H1 (cell line): Measurements from ENCODE around the gene GGT6. TPM values are rescaled to one million over a fixed set of nuclear protein-coding genes. Genes with fewer than 3 reads are reported as not detected.
A peak's percentile ranks its signal among the peaks of the same experiment; 100 is the strongest.

Experiments used
- CTCF ChIA-PET: fragments of 300-600 bp; sonication (Branson Sonifier 250); formaldehyde crosslinking; loops from one replicate; lab custom pipeline; 2021; ENCODE audit not compliant: partially characterized antibody; lab: Charles Lee
- POLR2A ChIA-PET: fragments of 300-600 bp; sonication (Branson Sonifier 250); formaldehyde crosslinking; loops from one replicate; lab custom pipeline; 2021; ENCODE audit warnings: inconsistent platforms; ENCODE audit not compliant: partially characterized antibody; lab: Charles Lee
- DNase-seq, 2 experiments: peaks; one replicate each; pipeline versions ENCODE4 v3.0.0 to v3.0.0-alpha.2; 2010 to 2022; ENCODE audit warnings: low spot score in 2 of 2, low read depth in 1 of 2, mixed read lengths in 1 of 2
- FAIRE-seq: peaks from 2 replicates; lab custom pipeline; 2011; peaks lifted over from hg19 to GRCh38; lab: Jason Lieb, UNC
- H2AFZ ChIP-seq: 2 replicates; pipeline ENCODE4 v1.8.1; 2012; ENCODE audit warnings: low read length, inconsistent platforms
- H2AK5ac ChIP-seq: 2 replicates; pipeline ENCODE4 v1.6.1; 2013; ENCODE audit warnings: low read depth, low read length
- H2BK120ac ChIP-seq: replicated peaks from 2 replicates; pipeline ENCODE3; 2013; ENCODE audit warnings: low read depth, low read length, inconsistent platforms
- H2BK12ac ChIP-seq: 2 replicates; pipeline ENCODE4 v1.6.1; 2013; ENCODE audit warnings: low read depth, low read length
- H2BK15ac ChIP-seq: 2 replicates; pipeline ENCODE4 v1.6.1; 2013; ENCODE audit warnings: low read length
- H2BK20ac ChIP-seq: 2 replicates; pipeline ENCODE4 v1.6.1; 2013; ENCODE audit warnings: low read length
- H2BK5ac ChIP-seq: 2 replicates; pipeline ENCODE4 v1.6.1; 2013; ENCODE audit warnings: low read depth, low read length
- H3K14ac ChIP-seq: 2 replicates; pipeline ENCODE4 v1.6.1; 2013; ENCODE audit warnings: inconsistent platforms; ENCODE audit not compliant: insufficient read length
- H3K18ac ChIP-seq: 2 replicates; pipeline ENCODE4 v1.6.1; 2013; ENCODE audit warnings: low read length; ENCODE audit errors: extremely low read depth
- H3K23ac ChIP-seq: 2 replicates; pipeline ENCODE4 v1.6.1; 2013; ENCODE audit warnings: inconsistent platforms; ENCODE audit not compliant: insufficient read length
- H3K23me2 ChIP-seq: 2 replicates; pipeline ENCODE4 v1.6.1; 2013; ENCODE audit warnings: low read depth, low read length
- H3K27ac ChIP-seq: 2 replicates; pipeline ENCODE4 v1.6.1; 2011; ENCODE audit warnings: low read depth, low read length, inconsistent platforms
- H3K27me3 ChIP-seq, 4 experiments: replicated peaks in 1 of 4; 1 replicate in 1 of 4; 2 replicates in 3 of 4; pipeline versions ENCODE4 v1.6.1 to v1.8.1; 2011 to 2013; ENCODE audit warnings: low read length in 3 of 4, mild to moderate bottlenecking in 3 of 4, inconsistent platforms in 2 of 4, mixed read lengths in 2 of 4, moderate library complexity in 1 of 4; ENCODE audit not compliant: control insufficient read depth in 3 of 4, insufficient read depth in 3 of 4; ENCODE audit errors: extremely low read depth in 1 of 4
- H3K36me3 ChIP-seq, 4 experiments: 2 replicates each; pipeline versions ENCODE4 v1.6.1 to v1.8.1; 2011 to 2013; ENCODE audit warnings: mild to moderate bottlenecking in 4 of 4, low read length in 3 of 4, moderate library complexity in 2 of 4, control low read depth in 1 of 4, inconsistent platforms in 1 of 4; ENCODE audit not compliant: insufficient read depth in 4 of 4, control insufficient read depth in 2 of 4
- H3K4ac ChIP-seq: replicated peaks from 2 replicates; pipeline ENCODE3; 2013; ENCODE audit warnings: low read length, low read depth, mixed read lengths, inconsistent platforms; ENCODE audit not compliant: insufficient read length
- H3K4me1 ChIP-seq, 4 experiments: replicated peaks in 1 of 4; 1 replicate in 1 of 4; 2 replicates in 3 of 4; pipeline versions ENCODE4 v1.6.1 to v1.8.1; 2011 to 2013; ENCODE audit warnings: low read length in 3 of 4, inconsistent platforms in 2 of 4, mixed read lengths in 1 of 4; ENCODE audit not compliant: insufficient read depth in 4 of 4, control insufficient read depth in 3 of 4
- H3K4me2 ChIP-seq, 2 experiments: 2 replicates each; pipeline versions ENCODE4 v1.6.1 to v1.8.1; 2011 to 2013; ENCODE audit warnings: low read depth in 2 of 2, low read length in 2 of 2, control low read depth in 1 of 2, inconsistent platforms in 1 of 2, mild to moderate bottlenecking in 1 of 2; ENCODE audit not compliant: insufficient read depth in 1 of 2
- H3K4me3 ChIP-seq, 4 experiments: fragments of 200-600, 300-600 bp in 1 of 4; sonication (generic), shearing (Covaris generic), sonication (Bioruptor Twin) in 1 of 4; 2 replicates each; pipeline versions ENCODE4 v1.5.1 to v1.8.1; 2011 to 2016; ENCODE audit warnings: low read length in 4 of 4, low read depth in 3 of 4, control low read depth in 2 of 4, inconsistent platforms in 2 of 4, mild to moderate bottlenecking in 2 of 4, mixed read lengths in 1 of 4, moderate library complexity in 1 of 4; ENCODE audit not compliant: insufficient read depth in 2 of 4; ENCODE audit errors: extremely low read depth in 1 of 4
- H3K56ac ChIP-seq: replicated peaks from 2 replicates; pipeline ENCODE3; 2013; ENCODE audit warnings: low read depth, mild to moderate bottlenecking, mixed read lengths, low read length, inconsistent platforms; ENCODE audit not compliant: insufficient read length
- H3K79me1 ChIP-seq: 2 replicates; pipeline ENCODE4 v1.6.1; 2013; ENCODE audit warnings: low read depth, low read length, control low read depth
- H3K79me2 ChIP-seq, 2 experiments: 2 replicates each; pipeline versions ENCODE4 v1.6.1 to v1.8.1; 2012 to 2013; ENCODE audit warnings: low read length in 2 of 2, mild to moderate bottlenecking in 2 of 2, inconsistent platforms in 1 of 2; ENCODE audit not compliant: insufficient read depth in 2 of 2, control insufficient read depth in 1 of 2
- H3K9ac ChIP-seq, 4 experiments: replicated peaks in 1 of 4; 1 replicate in 1 of 4; 2 replicates in 3 of 4; pipeline versions ENCODE4 v1.6.1 to v1.8.1; 2011 to 2013; ENCODE audit warnings: low read depth in 3 of 4, low read length in 3 of 4, control low read depth in 2 of 4, mild to moderate bottlenecking in 2 of 4, moderate library complexity in 2 of 4, inconsistent platforms in 1 of 4; ENCODE audit errors: extremely low read depth in 1 of 4
- H3K9me3 ChIP-seq, 2 experiments: 2 replicates each; pipeline versions ENCODE4 v1.6.1 to v1.8.1; 2012 to 2013; ENCODE audit warnings: mild to moderate bottlenecking in 2 of 2, moderate library complexity in 2 of 2, control low read depth in 1 of 2, inconsistent platforms in 1 of 2, low read depth in 1 of 2, low read length in 1 of 2, mixed read lengths in 1 of 2; ENCODE audit not compliant: insufficient read depth in 2 of 2
- H4K20me1 ChIP-seq, 2 experiments: replicated peaks in 1 of 2; 2 replicates each; pipeline versions ENCODE3 to v1.8.1; 2011 to 2013; ENCODE audit warnings: inconsistent platforms in 2 of 2, low read length in 2 of 2, mild to moderate bottlenecking in 1 of 2; ENCODE audit not compliant: insufficient read depth in 2 of 2, control insufficient read depth in 1 of 2
- H4K5ac ChIP-seq: 2 replicates; pipeline ENCODE4 v1.6.1; 2013; ENCODE audit warnings: low read length, low read depth, mixed read lengths, inconsistent platforms; ENCODE audit not compliant: insufficient read length
- H4K8ac ChIP-seq: 2 replicates; pipeline ENCODE4 v1.8.0; 2013; ENCODE audit warnings: mild to moderate bottlenecking, moderate library complexity, low read length, inconsistent platforms; ENCODE audit not compliant: insufficient read depth; ENCODE audit errors: extremely low read depth
- H4K91ac ChIP-seq: replicated peaks from 2 replicates; pipeline ENCODE3; 2013; ENCODE audit warnings: low read length, mixed read lengths, inconsistent platforms; ENCODE audit not compliant: insufficient read length
- CTCF ChIP-seq, 3 experiments: IDR thresholded peaks; 1 replicate in 2 of 3; 2 replicates in 1 of 3; pipeline versions ENCODE4 v1.5.1 to v1.6.1; 2011; ENCODE audit warnings: low read length in 3 of 3, mild to moderate bottlenecking in 3 of 3, inconsistent platforms in 2 of 3, low read depth in 1 of 3, moderate library complexity in 1 of 3; ENCODE audit not compliant: insufficient read depth in 1 of 3; ENCODE audit errors: control extremely low read depth in 1 of 3
- MAX ChIP-seq: IDR thresholded peaks from 2 replicates; pipeline ENCODE4 v1.6.1; 2012; ENCODE audit warnings: inconsistent platforms
- RAD21 ChIP-seq, 2 experiments: IDR thresholded peaks in 1 of 2; conservative IDR thresholded peaks in 1 of 2; 2 replicates each; pipeline ENCODE4 v1.6.1; 2011; ENCODE audit warnings: low read depth in 2 of 2, low read length in 2 of 2, improper control_type of control experiment in 1 of 2, inconsistent platforms in 1 of 2, mild to moderate bottlenecking in 1 of 2, moderate library complexity in 1 of 2
- RBBP5 ChIP-seq: IDR thresholded peaks from 2 replicates; pipeline ENCODE4 v1.7.1; 2012; ENCODE audit warnings: low read depth, mild to moderate bottlenecking, inconsistent platforms, low read length, moderate library complexity, borderline replicate concordance
- USF2 ChIP-seq: IDR thresholded peaks from 2 replicates; pipeline ENCODE4 v1.6.1; 2011; ENCODE audit warnings: low read length, improper control_type of control experiment
- WGBS, 2 experiments: shearing (Covaris generic) in 1 of 2; methylation state at CpG; one replicate each; pipeline versions ENCODE4 v1.1.6 to v1.1.7; 2013 to 2015; ENCODE audit warnings: low lambda C conversion rate in 2 of 2, mixed read lengths in 2 of 2, inconsistent platforms in 1 of 2, low coverage in 1 of 2, missing lambda C conversion rate in 1 of 2; ENCODE audit not compliant: insufficient replicate concordance in 2 of 2, insufficient coverage in 1 of 2, insufficient read length in 1 of 2; ENCODE audit errors: extremely low coverage in 1 of 2, missing lambda C conversion rate in 1 of 2; 5-methylcytosine and 5-hydroxymethylcytosine counted together
- polyA plus RNA-seq, 7 experiments: library from polyadenylated mRNA; depleted of rRNA in 3 of 7; stranded (reverse) in 5 of 7; unstranded in 2 of 7; fragments of >200 nt in 5 of 7; fragments of 200-250 nt in 2 of 7; gene quantifications; 1 replicate in 5 of 7; 2 replicates in 1 of 7; 4 replicates in 1 of 7; pipeline versions ENCODE4 v1.2.1 to v1.2.3, GENCODE V29; 2011 to 2013; ENCODE audit warnings: missing spikeins in 2 of 7, mixed read lengths in 2 of 7
- total RNA-seq: library from RNA; stranded (reverse); fragmentation: NEBNext Ultra II Directional; extraction: Animal tissue kit (Norgen Biotek cat#: 25700); gene quantifications from 2 replicates; pipeline ENCODE4 v1.2.1, GENCODE V29; 2021

The GGT6 gene
- total and polyA plus RNA-seq, 2 of the 8 experiments (the other 6 are each of a cell fraction or from before 2014, with no cell fraction given): 0.18 TPM; not detected in 1

GRCh38 chr17:4560837-4561256 lies 470 bp upstream of the GGT6 start:
- Histone ChIP-seq H3K4me3 (no peak overlapping the region), H2BK20ac (no peak overlapping the region), H3K9me3 (no peaks in the 10 kb centered on the region), H3K27me3 (no peaks in the 10 kb centered on the region; a peak in 1 of 7 replicates), H3K23ac (no peak overlapping the region), H2AK5ac (no peak overlapping the region), H3K79me1 (no peaks in the 10 kb centered on the region), H3K79me2 (no peaks in the 10 kb centered on the region), H4K20me1 (no peaks in the 10 kb centered on the region), H4K8ac (no peak overlapping the region), H3K27ac (no peak overlapping the region), H2BK120ac (no peak overlapping the region), H2BK12ac (peak overlapping the region; percentile 46; the same call in 1 of the 2 replicates), H3K18ac (peak overlapping the region; percentile 33; the same call in 1 of the 2 replicates), H3K56ac (no peak overlapping the region), H3K9ac (no peak overlapping the region), H2BK5ac (peak overlapping the region; percentile 8; the same call in 1 of the 2 replicates), H2BK15ac (no peak overlapping the region), H3K4me2 (no peak overlapping the region)
- 73% methylated on average over 11 of the region's 11 CpGs; no CpG with 5 or more reads in 1 of the 2 experiments for WGBS, 2 experiments
- POLR2A ChIA-PET: interaction anchor here (1.0 to 32.8 kb wide), 3 partner anchors 10 to 72 kb away, joined by 3 to 546 read pairs (median 3); no protein-coding TSS in a partner anchor
- FAIRE-seq (peak; percentile 88), DNase-seq (no peak)
- CTCF ChIA-PET: interaction anchor here (0.6 to 4.1 kb wide), 15 partner anchors 10 to 140 kb away, joined by 3 to 32 read pairs (median 3); no protein-coding TSS in a partner anchor
- TF ChIP-seq MAX (peak; percentile 20; the same call in 1 of the 2 replicates), CTCF (IDR thresholded peaks at IDR 0.05; ENCODE audit: control extremely low read depth in 1 of 3, insufficient read depth in 1 of 3, low read depth in 1 of 3, low read length in 3 of 3) (peak; percentile 47 to 54 (median 47)), RBBP5 (no peak), USF2 (peak; percentile 59), RAD21 (IDR thresholded peaks at IDR 0.05 in 1 of 2, conservative IDR thresholded peaks at IDR 0.05 in 1 of 2; ENCODE audit: low read depth in 2 of 2, low read length in 2 of 2) (peak; percentile 43 to 54)
- TF ChIP-seq, all 59 proteins: peak for 4
- peaks cover 4 to 11% (median 6%) of the 10 kb centered on the region in 4 experiments; a peak in 6 of 7 replicates for H3K4me1 ChIP-seq
- no peaks in the 10 kb centered on the region for H3K23me2 ChIP-seq
- H3K36me3 ChIP-seq: no peaks in the 10 kb centered on the region
- no peak overlapping the region for H4K5ac ChIP-seq
- no peak overlapping the region for H3K4ac ChIP-seq
- peak overlapping the region; percentile 76; the same call in 1 of the 2 replicates for H2AFZ ChIP-seq
- no peak overlapping the region for H3K14ac ChIP-seq
- H4K91ac ChIP-seq: no peak overlapping the region
